Measurements from ENCODE around the gene SYNGR3. TPM values are rescaled to one million over a fixed set of nuclear protein-coding genes. Genes with fewer than 3 reads are reported as not detected.

The SYNGR3 gene
- total RNA-seq, 2 donors from 2014 or later, result 7.0 to 11.2 TPM

DNA sequence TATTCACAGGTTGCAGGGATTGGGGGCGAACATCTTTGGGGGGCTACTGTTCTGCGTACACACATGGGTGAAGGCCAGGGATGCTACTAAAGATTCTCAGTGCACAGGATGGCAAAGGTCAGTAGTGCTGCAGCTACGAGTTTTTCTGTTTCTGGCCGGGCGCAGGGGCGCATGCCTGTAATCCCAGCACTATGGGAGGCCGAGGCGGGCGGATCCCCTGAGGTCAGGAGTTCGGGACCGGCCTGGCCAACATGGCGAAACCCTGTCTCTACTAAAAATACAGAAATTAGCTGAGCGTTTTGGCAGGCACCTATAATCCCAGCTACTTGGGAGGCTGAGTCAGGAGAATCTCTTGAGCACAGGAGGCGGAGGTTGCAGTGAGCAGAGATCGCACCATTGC is 23.8 kb downstream of the SYNGR3 start:
- Histone ChIP-seq H3K9ac (ENCODE audit: extremely low read depth, low read length, poor library complexity, severe bottlenecking) (no peak overlapping the region), H3K4me1 (ENCODE audit: control insufficient read depth, insufficient read depth, low read length) (peaks cover 5% of the 10 kb centered on the region), H3K9me3 (ENCODE audit: control insufficient read depth, low read length) (no peaks in the 10 kb centered on the region), H3K4me3 (ENCODE audit: low read length) (no peak overlapping the region), H3K27me3 (ENCODE audit: control insufficient read depth, insufficient read depth, low read length, poor library complexity, severe bottlenecking) (peaks cover 10% of the 10 kb centered on the region), H3K36me3 (ENCODE audit: control insufficient read depth, insufficient read depth, low read length) (no peaks in the 10 kb centered on the region), H3K27ac (ENCODE audit: low read depth, low read length) (no peak overlapping the region)
- no peak overlapping the region for H3K27ac Mint-ChIP-seq
- no peak for DNase-seq
- H3K4me3 Mint-ChIP-seq, result no peak overlapping the region
- no peaks in the 10 kb centered on the region for H3K9me3 Mint-ChIP-seq
- H3K27me3 Mint-ChIP-seq (ENCODE audit: insufficient read depth), result peaks cover 20% of the 10 kb centered on the region
- WGBS, 2 experiments (ENCODE audit: insufficient coverage in 1 of 2, insufficient read length in 1 of 2), result 91 to 97% methylated on average over 15 of the region's 15 CpGs
- peaks cover 7% of the 10 kb centered on the region for H3K4me1 Mint-ChIP-seq
- peaks cover 3% of the 10 kb centered on the region for H3K36me3 Mint-ChIP-seq (ENCODE audit: low read depth)
- TF ChIP-seq, protein P1, sequence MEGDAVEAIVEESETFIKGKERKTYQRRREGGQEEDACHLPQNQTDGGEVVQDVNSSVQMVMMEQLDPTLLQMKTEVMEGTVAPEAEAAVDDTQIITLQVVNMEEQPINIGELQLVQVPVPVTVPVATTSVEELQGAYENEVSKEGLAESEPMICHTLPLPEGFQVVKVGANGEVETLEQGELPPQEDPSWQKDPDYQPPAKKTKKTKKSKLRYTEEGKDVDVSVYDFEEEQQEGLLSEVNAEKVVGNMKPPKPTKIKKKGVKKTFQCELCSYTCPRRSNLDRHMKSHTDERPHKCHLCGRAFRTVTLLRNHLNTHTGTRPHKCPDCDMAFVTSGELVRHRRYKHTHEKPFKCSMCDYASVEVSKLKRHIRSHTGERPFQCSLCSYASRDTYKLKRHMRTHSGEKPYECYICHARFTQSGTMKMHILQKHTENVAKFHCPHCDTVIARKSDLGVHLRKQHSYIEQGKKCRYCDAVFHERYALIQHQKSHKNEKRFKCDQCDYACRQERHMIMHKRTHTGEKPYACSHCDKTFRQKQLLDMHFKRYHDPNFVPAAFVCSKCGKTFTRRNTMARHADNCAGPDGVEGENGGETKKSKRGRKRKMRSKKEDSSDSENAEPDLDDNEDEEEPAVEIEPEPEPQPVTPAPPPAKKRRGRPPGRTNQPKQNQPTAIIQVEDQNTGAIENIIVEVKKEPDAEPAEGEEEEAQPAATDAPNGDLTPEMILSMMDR (conservative IDR thresholded peaks at IDR 0.05), result no peak

DNA sequence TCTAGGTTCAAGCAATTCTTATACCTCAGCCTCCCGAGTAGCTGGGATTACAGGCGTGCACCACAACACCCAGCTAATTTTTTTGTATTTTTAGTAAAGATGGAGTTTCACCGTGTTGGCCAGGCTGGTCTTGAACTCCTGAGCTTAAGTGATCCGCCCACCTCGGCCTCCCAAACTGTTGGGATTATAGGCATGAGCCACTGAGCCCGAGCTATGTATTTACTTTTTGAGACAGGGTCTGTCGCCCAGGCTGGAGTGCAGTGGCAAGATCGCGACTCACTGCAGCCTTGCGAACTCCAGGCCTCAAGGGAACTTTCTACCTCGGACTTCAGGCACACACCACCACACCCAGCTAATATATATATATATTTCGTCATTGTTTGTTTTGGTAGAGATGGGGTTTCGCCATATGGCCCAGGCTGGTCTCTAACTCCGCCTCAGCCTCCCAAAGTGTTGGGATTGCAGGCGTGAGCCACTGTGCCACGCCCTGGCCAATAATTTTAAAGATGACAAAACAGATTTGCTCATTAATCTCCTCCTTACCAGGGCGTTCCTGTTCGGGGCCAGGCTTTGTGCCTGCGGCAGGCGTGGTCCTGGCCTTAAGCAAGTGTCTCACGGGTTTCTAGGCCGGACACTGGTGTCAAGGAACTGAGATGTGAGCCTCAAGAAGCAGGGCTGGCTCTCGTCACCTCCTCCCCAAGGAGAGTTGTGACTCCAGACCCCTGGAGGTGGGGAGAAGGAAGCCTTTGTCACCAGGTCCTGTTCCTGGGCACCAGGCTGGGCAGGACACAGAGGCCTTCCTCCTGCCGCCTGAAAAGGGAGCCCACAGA is 25.6 kb downstream of the SYNGR3 start:
- Histone ChIP-seq H3K36me3 (ENCODE audit: control insufficient read depth, insufficient read depth, low read length) (no peaks in the 10 kb centered on the region), H3K9me3 (ENCODE audit: control insufficient read depth, low read length) (no peaks in the 10 kb centered on the region), H3K27ac (ENCODE audit: low read depth, low read length) (no peak overlapping the region), H3K4me3 (ENCODE audit: low read length) (no peak overlapping the region), H3K9ac (ENCODE audit: extremely low read depth, low read length, poor library complexity, severe bottlenecking) (no peak overlapping the region), H3K4me1 (ENCODE audit: control insufficient read depth, insufficient read depth, low read length) (peaks cover 2% of the 10 kb centered on the region), H3K27me3 (ENCODE audit: control insufficient read depth, insufficient read depth, low read length, poor library complexity, severe bottlenecking) (peaks cover 28% of the 10 kb centered on the region)
- peaks cover 2% of the 10 kb centered on the region for H3K4me1 Mint-ChIP-seq
- H3K27me3 Mint-ChIP-seq (ENCODE audit: insufficient read depth), result peaks cover 36% of the 10 kb centered on the region
- WGBS, 2 experiments (ENCODE audit: insufficient coverage in 1 of 2, insufficient read length in 1 of 2), result 86 to 92% methylated on average over 15 to 21 of the region's 24 CpGs
- H3K9me3 Mint-ChIP-seq, result no peaks in the 10 kb centered on the region
- no peak overlapping the region for H3K4me3 Mint-ChIP-seq
- DNase-seq, result no peak
- TF ChIP-seq, protein P1 (conservative IDR thresholded peaks at IDR 0.05), result no peak
- no peaks in the 10 kb centered on the region for H3K36me3 Mint-ChIP-seq (ENCODE audit: low read depth)
- no peak overlapping the region for H3K27ac Mint-ChIP-seq

DNA sequence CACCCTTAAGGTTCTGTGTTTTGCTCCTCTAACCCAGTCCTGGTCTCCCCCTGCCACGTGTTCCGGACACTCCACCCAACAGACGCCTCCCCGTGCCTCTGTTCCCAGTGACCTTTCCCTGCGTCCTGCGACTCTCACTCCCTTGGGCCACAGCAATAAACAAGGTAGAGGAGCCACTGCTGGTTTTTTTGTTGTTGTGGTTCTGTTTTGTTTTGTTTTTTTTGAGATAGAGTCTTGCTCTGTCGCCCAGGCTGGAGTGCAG is 26.1 kb downstream of the SYNGR3 start:
- Mint-ChIP-seq H3K27me3 (ENCODE audit: insufficient read depth) (peaks cover 42% of the 10 kb centered on the region), H3K4me1 (no peaks in the 10 kb centered on the region), H3K36me3 (ENCODE audit: low read depth) (no peaks in the 10 kb centered on the region), H3K4me3 (no peak overlapping the region), H3K27ac (no peak overlapping the region), H3K9me3 (no peaks in the 10 kb centered on the region)
- H3K27me3 ChIP-seq (ENCODE audit: control insufficient read depth, insufficient read depth, low read length, poor library complexity, severe bottlenecking), result peaks cover 33% of the 10 kb centered on the region
- no peaks in the 10 kb centered on the region for H3K4me1 ChIP-seq (ENCODE audit: control insufficient read depth, insufficient read depth, low read length)
- no peak overlapping the region for H3K9ac ChIP-seq (ENCODE audit: extremely low read depth, low read length, poor library complexity, severe bottlenecking)
- H3K36me3 ChIP-seq (ENCODE audit: control insufficient read depth, insufficient read depth, low read length), result no peaks in the 10 kb centered on the region
- TF ChIP-seq, protein P1 (conservative IDR thresholded peaks at IDR 0.05), result no peak
- H3K4me3 ChIP-seq (ENCODE audit: low read length), result no peak overlapping the region
- WGBS, 2 experiments (ENCODE audit: insufficient coverage in 1 of 2, insufficient read length in 1 of 2), result 89 to 100% methylated on average over 2 to 7 of the region's 7 CpGs
- H3K27ac ChIP-seq (ENCODE audit: low read depth, low read length), result no peak overlapping the region
- no peak for DNase-seq
- H3K9me3 ChIP-seq (ENCODE audit: control insufficient read depth, low read length), result no peaks in the 10 kb centered on the region
